Mesendoderm (in vitro differentiated cells): ENCODE results near the gene DERL3.
"Not testable (repeated sequence)": the region's sequence is repeated elsewhere in the genome, so short reads cannot be mapped to it uniquely, and the experiment has no call there.

Source experiments
- DNase-seq: peaks from one replicate; pipeline ENCODE4 v3.0.0; 2013
- H2AK5ac ChIP-seq: 2 replicates; pipeline ENCODE4 v1.6.1; 2013; ENCODE audit warnings: low read length, inconsistent platforms
- H2BK120ac ChIP-seq: 2 replicates; pipeline ENCODE4 v1.6.1; 2013; ENCODE audit warnings: low read depth, mild to moderate bottlenecking, low read length, moderate library complexity, mixed read lengths
- H2BK15ac ChIP-seq: replicated peaks from 2 replicates; pipeline ENCODE4 v1.6.1; 2013; ENCODE audit warnings: low read depth, mild to moderate bottlenecking, moderate library complexity
- H2BK5ac ChIP-seq: 2 replicates; pipeline ENCODE4 v1.6.1; 2013; ENCODE audit warnings: low read length, inconsistent platforms
- H3K18ac ChIP-seq: 2 replicates; pipeline ENCODE4 v1.6.1; 2013; ENCODE audit warnings: mild to moderate bottlenecking, low read length, mixed read lengths
- H3K23ac ChIP-seq: one replicate; pipeline ENCODE4 v1.6.1; 2013; ENCODE audit warnings: low read length
- H3K27ac ChIP-seq: 2 replicates; pipeline ENCODE4 v1.5.1; 2013; ENCODE audit warnings: low read depth, mild to moderate bottlenecking, inconsistent platforms, low read length, moderate library complexity
- H3K27me3 ChIP-seq: 2 replicates; pipeline ENCODE4 v1.6.1; 2013; ENCODE audit warnings: low read length, control low read depth, mild to moderate bottlenecking, inconsistent platforms; ENCODE audit not compliant: insufficient read depth, poor library complexity
- H3K36me3 ChIP-seq: 2 replicates; pipeline ENCODE4 v1.6.1; 2013; ENCODE audit warnings: low read length, inconsistent platforms; ENCODE audit not compliant: control insufficient read depth, insufficient read depth
- H3K4ac ChIP-seq: one replicate; pipeline ENCODE4 v1.6.1; 2013; ENCODE audit warnings: low read depth, mild to moderate bottlenecking, low read length, moderate library complexity
- H3K4me1 ChIP-seq: 2 replicates; pipeline ENCODE4 v1.6.1; 2013; ENCODE audit warnings: low read depth, low read length, inconsistent platforms; ENCODE audit not compliant: control insufficient read depth
- H3K4me2 ChIP-seq: 2 replicates; pipeline ENCODE4 v1.6.1; 2013; ENCODE audit warnings: low read length
- H3K4me3 ChIP-seq: 2 replicates; pipeline ENCODE4 v1.5.1; 2013; ENCODE audit warnings: mild to moderate bottlenecking, low read length
- H3K56ac ChIP-seq: one replicate; pipeline ENCODE4 v1.6.1; 2013; ENCODE audit warnings: low read length
- H3K79me1 ChIP-seq: 2 replicates; pipeline ENCODE4 v1.6.1; 2013; ENCODE audit warnings: low read length, inconsistent platforms
- H3K79me2 ChIP-seq: 2 replicates; pipeline ENCODE4 v1.6.1; 2013; ENCODE audit warnings: mild to moderate bottlenecking, low read length; ENCODE audit not compliant: control insufficient read depth, insufficient read depth
- H3K9ac ChIP-seq: 2 replicates; pipeline ENCODE4 v1.6.1; 2013; ENCODE audit warnings: low read length, inconsistent platforms
- H4K5ac ChIP-seq: one replicate; pipeline ENCODE4 v1.6.1; 2013; ENCODE audit warnings: low read length
- H4K8ac ChIP-seq: one replicate; pipeline ENCODE4 v1.6.1; 2013; ENCODE audit warnings: low read depth, mild to moderate bottlenecking, control low read depth, low read length, moderate library complexity
- WGBS: extraction: QIAGEN DNeasy Blood & Tissue Kit; methylation state at CpG from one replicate; pipeline ENCODE4 v1.1.7; 2013; ENCODE audit warnings: low lambda C conversion rate, missing lambda C conversion rate; ENCODE audit not compliant: insufficient coverage; ENCODE audit errors: extremely low coverage; 5-methylcytosine and 5-hydroxymethylcytosine counted together

DERL3 gene

DNA sequence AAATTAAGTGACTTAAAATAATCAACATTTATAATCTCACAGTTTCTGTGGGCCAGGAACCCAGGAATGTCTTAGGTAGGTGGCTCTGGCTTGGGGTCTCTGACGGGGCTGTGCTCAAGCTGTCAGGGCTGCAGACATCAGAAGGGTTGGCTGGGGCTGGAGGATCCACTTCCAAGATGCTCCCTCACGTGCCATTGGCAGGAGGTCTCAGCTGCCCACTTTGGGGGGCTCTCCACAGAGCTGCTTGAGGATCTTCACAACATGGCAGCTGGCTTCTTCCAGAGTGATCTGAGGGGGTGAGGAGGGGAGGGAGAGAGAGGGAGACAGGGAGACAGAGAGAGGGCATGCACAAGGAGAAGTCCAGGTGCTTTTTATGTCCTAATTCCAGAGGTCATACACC lies 37.0 kb upstream of the DERL3 start:
- H2BK120ac ChIP-seq = no peak overlapping the region

GRCh38 chr22:23874871-23875270 lies 36.1 kb upstream of the DERL3 start:
- Histone ChIP-seq H3K27ac (no peak overlapping the region), H3K9ac (no peak overlapping the region), H3K36me3 (no peaks in the 10 kb centered on the region), H2AK5ac (no peak overlapping the region), H3K4me3 (no peak overlapping the region), H3K23ac (no peak overlapping the region), H3K4ac (no peak overlapping the region), H4K5ac (no peak overlapping the region), H4K8ac (no peak overlapping the region), H2BK120ac (no peak overlapping the region), H3K79me1 (no peaks in the 10 kb centered on the region), H3K56ac (no peak overlapping the region), H3K4me1 (no peaks in the 10 kb centered on the region), H3K4me2 (no peak overlapping the region), H2BK15ac (no peak overlapping the region), H3K27me3 (no peaks in the 10 kb centered on the region), H3K18ac (no peak overlapping the region), H3K79me2 (no peaks in the 10 kb centered on the region), H2BK5ac (no peak overlapping the region)
- DNase-seq = no peak
- no CpG with 5 or more reads among the region's 4 CpGs for WGBS

More for the DNA sequence above, 37.0 kb upstream of the DERL3 start:
- no peak overlapping the region for H4K5ac ChIP-seq
- H3K27me3 ChIP-seq = no peaks in the 10 kb centered on the region
- H3K79me1 ChIP-seq = no peaks in the 10 kb centered on the region
- WGBS = no CpG with 5 or more reads among the region's 2 CpGs
- H3K4me2 ChIP-seq = no peak overlapping the region
- H2AK5ac ChIP-seq = no peak overlapping the region
- H3K79me2 ChIP-seq = no peaks in the 10 kb centered on the region
- no peaks in the 10 kb centered on the region for H3K36me3 ChIP-seq
- no peak overlapping the region for H3K56ac ChIP-seq
- no peak for DNase-seq
- no peak overlapping the region for H3K27ac ChIP-seq
- H4K8ac ChIP-seq = no peak overlapping the region
- no peak overlapping the region for H2BK15ac ChIP-seq
- no peak overlapping the region for H3K9ac ChIP-seq
- no peak overlapping the region for H3K23ac ChIP-seq
- H3K4me1 ChIP-seq = no peaks in the 10 kb centered on the region
- H3K18ac ChIP-seq = no peak overlapping the region
- H3K4me3 ChIP-seq = no peak overlapping the region
- H3K4ac ChIP-seq = no peak overlapping the region
- no peak overlapping the region for H2BK5ac ChIP-seq

- Histone ChIP-seq H3K56ac (no peak overlapping the region), H3K4me2 (no peak overlapping the region), H3K36me3 (peaks cover 2% of the 10 kb centered on the region), H4K5ac (no peak overlapping the region), H3K23ac (no peak overlapping the region), H3K9ac (no peak overlapping the region), H2AK5ac (no peak overlapping the region), H3K18ac (no peak overlapping the region), H4K8ac (no peak overlapping the region), H3K79me2 (no peaks in the 10 kb centered on the region), H3K4me3 (no peak overlapping the region), H3K27me3 (no peaks in the 10 kb centered on the region), H3K27ac (no peak overlapping the region), H3K4ac (no peak overlapping the region), H3K79me1 (no peaks in the 10 kb centered on the region), H3K4me1 (no peaks in the 10 kb centered on the region), H2BK120ac (no peak overlapping the region), H2BK5ac (no peak overlapping the region), H2BK15ac (no peak overlapping the region)
- no peak for DNase-seq
- WGBS = no CpG with 5 or more reads among the region's 4 CpGs
These were observed 29.8 kb upstream of the DERL3 start for GRCh38 chr22:23868580-23868979.

GRCh38 chr22:23864499-23865154 lies 25.8 kb upstream of the DERL3 start:
- not testable (repeated sequence) for H3K36me3 ChIP-seq, H3K79me2 ChIP-seq, H3K18ac ChIP-seq, H3K4ac ChIP-seq, H3K9ac ChIP-seq, H2BK15ac ChIP-seq, H4K5ac ChIP-seq, H2AK5ac ChIP-seq, H3K4me1 ChIP-seq, H3K27me3 ChIP-seq, H3K27ac ChIP-seq, H3K4me2 ChIP-seq, H3K4me3 ChIP-seq, H3K23ac ChIP-seq, H3K79me1 ChIP-seq, DNase-seq, H4K8ac ChIP-seq, H3K56ac ChIP-seq, H2BK5ac ChIP-seq, H2BK120ac ChIP-seq
- no CpG with 5 or more reads among the region's 11 CpGs for WGBS

DNA sequence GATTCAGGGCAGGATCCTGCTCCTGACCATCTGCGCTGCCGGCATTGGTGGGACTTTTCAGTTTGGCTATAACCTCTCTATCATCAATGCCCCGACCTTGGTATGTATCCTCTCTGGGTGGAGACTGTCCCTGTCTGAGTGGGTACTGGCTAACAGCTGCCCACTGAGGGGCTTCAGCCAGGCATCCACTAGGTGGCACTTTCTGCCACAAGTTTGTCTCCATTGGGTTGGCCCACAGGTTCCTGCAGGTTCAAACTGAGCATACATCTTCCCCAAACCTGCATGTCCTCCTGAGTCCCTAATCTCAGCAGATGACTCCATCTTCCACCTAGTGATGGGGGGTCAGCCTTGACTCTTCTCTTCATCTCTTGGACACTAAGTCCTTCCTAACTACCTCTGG lies 23.3 kb upstream of the DERL3 start:
- H2BK120ac ChIP-seq = no peak overlapping the region
- WGBS = no CpG with 5 or more reads among the region's 3 CpGs

GRCh38 chr22:23860187-23860586 lies 21.4 kb upstream of the DERL3 start:
- not testable (repeated sequence) for H4K8ac ChIP-seq, H3K27ac ChIP-seq, H3K9ac ChIP-seq, H3K23ac ChIP-seq, H2BK5ac ChIP-seq, H3K18ac ChIP-seq, H3K56ac ChIP-seq, H3K4ac ChIP-seq, H3K79me2 ChIP-seq, H2BK120ac ChIP-seq, H3K4me3 ChIP-seq, H3K79me1 ChIP-seq, H3K4me2 ChIP-seq, H3K36me3 ChIP-seq, DNase-seq, H4K5ac ChIP-seq, H2AK5ac ChIP-seq, H3K4me1 ChIP-seq, H3K27me3 ChIP-seq, H2BK15ac ChIP-seq
- WGBS = no CpG with 5 or more reads among the region's 8 CpGs

More for the DNA sequence above, 23.3 kb upstream of the DERL3 start:
- Histone ChIP-seq H3K79me2 (no peaks in the 10 kb centered on the region), H3K79me1 (peaks cover 2% of the 10 kb centered on the region), H3K9ac (no peak overlapping the region), H3K27ac (no peak overlapping the region), H2BK5ac (no peak overlapping the region), H3K4me2 (no peak overlapping the region), H3K18ac (no peak overlapping the region), H4K8ac (no peak overlapping the region), H2BK15ac (no peak overlapping the region), H3K4ac (no peak overlapping the region), H2AK5ac (no peak overlapping the region), H3K36me3 (peaks cover 2% of the 10 kb centered on the region), H3K56ac (no peak overlapping the region), H4K5ac (no peak overlapping the region), H3K4me1 (peaks cover 3% of the 10 kb centered on the region), H3K27me3 (no peaks in the 10 kb centered on the region), H3K4me3 (no peak overlapping the region), H3K23ac (no peak overlapping the region)
- peak; percentile 69 for DNase-seq
